Measurements from ENCODE around the gene BTBD2. TPM values are rescaled to one million over a fixed set of nuclear protein-coding genes. Genes with fewer than 3 reads are reported as not detected.

The BTBD2 gene
- total RNA-seq, 6 experiments from 2014 or later, result 74.1 to 95.6 (median 84.7) TPM

GRCh38 chr19:2057484-2058469 is 42.3 kb upstream of the BTBD2 start:
- peaks cover 38% of the 10 kb centered on the region for H3K4me1 Mint-ChIP-seq (ENCODE audit: low read depth)
- no peaks in the 10 kb centered on the region for H3K36me3 Mint-ChIP-seq (ENCODE audit: low read depth)
- DNase-seq, result no peak
- no peak for TF ChIP-seq CTCF (IDR thresholded peaks at IDR 0.05)
- H3K4me3 Mint-ChIP-seq, result no peak overlapping the region
- H3K27me3 Mint-ChIP-seq (ENCODE audit: insufficient read depth), result peaks cover 1% of the 10 kb centered on the region
- H3K9me3 Mint-ChIP-seq, result no peaks in the 10 kb centered on the region
- H3K27ac Mint-ChIP-seq, result peak overlapping the region; percentile 99; the same call in 1 of the 2 replicates

GRCh38 chr19:2056837-2057192 is 41.3 kb upstream of the BTBD2 start:
- Mint-ChIP-seq H3K4me1 (ENCODE audit: low read depth) (peaks cover 28% of the 10 kb centered on the region), H3K27ac (peak overlapping the region; percentile 54), H3K27me3 (ENCODE audit: insufficient read depth) (peaks cover 1% of the 10 kb centered on the region), H3K4me3 (no peak overlapping the region), H3K36me3 (ENCODE audit: low read depth) (no peaks in the 10 kb centered on the region), H3K9me3 (no peaks in the 10 kb centered on the region)
- DNase-seq, result no peak
- TF ChIP-seq CTCF (IDR thresholded peaks at IDR 0.05), result no peak

- peak overlapping the region; percentile 78 for H3K4me3 Mint-ChIP-seq
Measured at GRCh38 chr19:2055931-2056836, 40.7 kb upstream of the BTBD2 start.

GRCh38 chr19:2054763-2055162 is 39.2 kb upstream of the BTBD2 start:
- H3K9me3 Mint-ChIP-seq, result no peaks in the 10 kb centered on the region
- no peak overlapping the region for H3K27ac Mint-ChIP-seq
- no peaks in the 10 kb centered on the region for H3K36me3 Mint-ChIP-seq (ENCODE audit: low read depth)
- no peak overlapping the region for H3K4me3 Mint-ChIP-seq
- no peak for DNase-seq
- TF ChIP-seq CTCF (IDR thresholded peaks at IDR 0.05), result no peak
- H3K4me1 Mint-ChIP-seq (ENCODE audit: low read depth), result peaks cover 18% of the 10 kb centered on the region
- peaks cover 1% of the 10 kb centered on the region for H3K27me3 Mint-ChIP-seq (ENCODE audit: insufficient read depth)

More at GRCh38 chr19:2055931-2056836, 40.7 kb upstream of the BTBD2 start:
- Mint-ChIP-seq H3K36me3 (ENCODE audit: low read depth) (no peaks in the 10 kb centered on the region), H3K27ac (peak overlapping the region; percentile 96), H3K9me3 (no peaks in the 10 kb centered on the region), H3K4me1 (ENCODE audit: low read depth) (peaks cover 27% of the 10 kb centered on the region), H3K27me3 (ENCODE audit: insufficient read depth) (peaks cover 2% of the 10 kb centered on the region)
- peak; percentile 19; the same call in 1 of the 2 replicates for TF ChIP-seq CTCF (IDR thresholded peaks at IDR 0.05)
- DNase-seq, result peak; percentile 43

- no peak overlapping the region for H3K27ac Mint-ChIP-seq
- no peaks in the 10 kb centered on the region for H3K9me3 Mint-ChIP-seq
- TF ChIP-seq CTCF (IDR thresholded peaks at IDR 0.05), result no peak
- H3K36me3 Mint-ChIP-seq (ENCODE audit: low read depth), result no peaks in the 10 kb centered on the region
- no peak for DNase-seq
- peaks cover 15% of the 10 kb centered on the region for H3K4me1 Mint-ChIP-seq (ENCODE audit: low read depth)
- peaks cover 1% of the 10 kb centered on the region for H3K27me3 Mint-ChIP-seq (ENCODE audit: insufficient read depth)
- no peak overlapping the region for H3K4me3 Mint-ChIP-seq
Measured at GRCh38 chr19:2053601-2054389, 38.3 kb upstream of the BTBD2 start.

All from HFFc6 (cell line).